Measurements from ENCODE around the gene MRPL19. TPM values are rescaled to one million over a fixed set of nuclear protein-coding genes. Genes with fewer than 3 reads are reported as not detected.
"Not testable (repeated sequence)": the region's sequence is repeated elsewhere in the genome, so short reads cannot be mapped to it uniquely, and the experiment has no call there.

The MRPL19 gene
- total RNA-seq, 1 experiment from 2014 or later: 85.9 TPM

DNA sequence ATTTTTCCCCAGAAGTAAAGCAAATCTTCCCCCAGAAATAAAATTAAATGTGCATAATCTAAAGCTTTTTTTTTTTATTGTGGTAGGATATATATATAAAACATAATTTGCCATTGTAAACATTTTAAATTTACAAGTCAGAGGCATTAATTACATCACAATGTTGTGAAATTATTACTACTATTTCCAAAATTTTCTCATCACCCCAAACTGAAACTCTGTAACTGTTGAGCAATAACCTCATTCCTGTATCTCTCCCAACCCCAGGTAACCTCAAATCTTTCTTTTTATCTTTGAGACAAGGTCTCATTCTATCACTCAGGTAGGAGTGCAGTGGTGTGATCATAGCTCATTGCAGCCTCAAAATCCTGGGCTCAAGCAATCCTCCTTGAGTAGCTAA lies 11.2 kb downstream of the MRPL19 start:
- ChIA-PET CTCF (no interaction called here), POLR2A (ENCODE audit: unreplicated experiment) (no interaction called here)
- no peaks in the 10 kb centered on the region for H3K4me1 ChIP-seq (ENCODE audit: insufficient read depth, low read length)
- 0 out of 2 replicates have a peak, but pooled peaks cover 3% of the 10 kb centered on the region for H4K20me1 ChIP-seq (ENCODE audit: low read length)
- intact Hi-C loops (cut with micrococcal nuclease): no loop called here
- H3K79me2 ChIP-seq (ENCODE audit: low read length): peaks cover 7% of the 10 kb centered on the region; the same call in 1 of the 2 replicates
- no peaks in the 10 kb centered on the region for H3K9me3 ChIP-seq (ENCODE audit: low read length)
- no peak overlapping the region for H2AFZ ChIP-seq (ENCODE audit: low read length)
- BruUV-seq (replicated peaks): no TSS peak
- no peak for TF ChIP-seq EZH2 (IDR thresholded peaks at IDR 0.05; ENCODE audit: low read length, unreplicated experiment)
- no peak for TF ChIP-seq EZH2phosphoT487 (IDR thresholded peaks at IDR 0.05; ENCODE audit: borderline replicate concordance, low read length)
- no peak for TF ChIP-seq CTCF (conservative IDR thresholded peaks at IDR 0.05; ENCODE audit: low read depth, low read length)
- H3K27me3 ChIP-seq (ENCODE audit: low read length): no peaks in the 10 kb centered on the region
- no peaks in the 10 kb centered on the region for H3K9me2 ChIP-seq (replicated peaks; ENCODE audit: low read length)
- ATAC-seq: no peak
- no peaks in the 10 kb centered on the region for H3F3A ChIP-seq (ENCODE audit: low read length, unreplicated experiment)
- H3K9ac ChIP-seq (ENCODE audit: low read length): no peak overlapping the region
- no peak overlapping the region for H3K4me2 ChIP-seq (ENCODE audit: low read length)
- DNase-seq: no peak
- no peak overlapping the region for H3K27ac ChIP-seq (ENCODE audit: low read length)
- peaks cover 78% of the 10 kb centered on the region for H3K36me3 ChIP-seq (ENCODE audit: low read depth, low read length)
- H3K4me3 ChIP-seq (ENCODE audit: low read length): no peak overlapping the region

DNA sequence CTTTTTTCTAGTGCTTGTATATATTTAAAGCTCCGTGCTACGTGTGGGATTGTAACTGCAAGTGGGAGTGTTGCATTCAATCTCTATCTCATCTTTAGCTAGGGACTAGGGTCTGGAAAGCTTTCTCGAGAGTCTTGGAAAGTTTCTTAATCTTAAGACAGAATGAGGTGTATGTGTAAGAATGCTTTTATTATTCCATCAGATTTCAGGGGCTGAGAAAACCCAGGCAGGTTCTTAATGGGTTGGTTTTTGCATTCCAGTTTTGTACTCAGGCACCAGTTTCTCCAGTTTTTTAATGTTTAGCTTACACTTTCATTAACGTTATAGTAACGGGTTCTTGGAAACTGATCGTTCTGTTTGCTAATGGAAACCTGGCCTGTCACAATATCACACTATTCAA lies 20.3 kb downstream of the MRPL19 start:
- Histone ChIP-seq H3K27me3 (ENCODE audit: low read length) (no peaks in the 10 kb centered on the region), H3K79me2 (ENCODE audit: low read length) (no peaks in the 10 kb centered on the region), H3K9ac (ENCODE audit: low read length) (no peak overlapping the region), H3K4me1 (ENCODE audit: insufficient read depth, low read length) (no peaks in the 10 kb centered on the region), H3F3A (ENCODE audit: low read length, unreplicated experiment) (no peaks in the 10 kb centered on the region), H3K36me3 (ENCODE audit: low read depth, low read length) (peaks cover 25% of the 10 kb centered on the region; the same call in 1 of the 2 replicates), H4K20me1 (ENCODE audit: low read length) (0 out of 2 replicates have a peak, but pooled peaks cover 3% of the 10 kb centered on the region), H3K4me2 (ENCODE audit: low read length) (no peak overlapping the region), H3K4me3 (ENCODE audit: low read length) (no peak overlapping the region), H2AFZ (ENCODE audit: low read length) (no peak overlapping the region), H3K9me3 (ENCODE audit: low read length) (no peaks in the 10 kb centered on the region), H3K27ac (ENCODE audit: low read length) (no peak overlapping the region), H3K9me2 (replicated peaks; ENCODE audit: low read length) (no peaks in the 10 kb centered on the region)
- no peak for TF ChIP-seq EZH2 (IDR thresholded peaks at IDR 0.05; ENCODE audit: low read length, unreplicated experiment)
- TF ChIP-seq CTCF (conservative IDR thresholded peaks at IDR 0.05; ENCODE audit: low read depth, low read length): no peak
- TF ChIP-seq EZH2phosphoT487 (IDR thresholded peaks at IDR 0.05; ENCODE audit: borderline replicate concordance, low read length): no peak
- no TSS peak for BruUV-seq (replicated peaks)
- ATAC-seq (no peak), DNase-seq (no peak)
- ChIA-PET CTCF (no interaction called here), POLR2A (ENCODE audit: unreplicated experiment) (no interaction called here)
- intact Hi-C loops (cut with micrococcal nuclease): no loop called here

DNA sequence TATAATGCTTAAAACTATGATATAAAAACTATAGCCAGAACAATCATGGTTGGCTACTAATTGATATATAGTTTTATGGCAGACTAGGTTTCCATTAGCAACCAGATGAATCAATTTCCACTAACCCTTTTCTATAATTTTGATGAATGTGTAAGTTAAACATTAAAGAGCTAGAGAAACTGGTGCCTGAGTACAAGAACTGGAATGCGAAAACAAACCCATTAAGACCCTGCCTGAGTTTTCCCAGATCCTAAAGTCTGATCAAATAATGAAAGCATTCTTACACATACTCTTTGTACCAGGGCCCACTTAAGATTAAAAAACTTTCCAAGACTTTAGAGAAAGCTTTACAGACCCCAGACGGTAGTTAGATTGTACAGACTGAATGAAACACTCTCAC lies 21.3 kb downstream of the MRPL19 start:
- H3F3A ChIP-seq (ENCODE audit: low read length, unreplicated experiment): no peaks in the 10 kb centered on the region
- no TSS peak for BruUV-seq (replicated peaks)
- no peak overlapping the region for H3K4me3 ChIP-seq (ENCODE audit: low read length)
- no peaks in the 10 kb centered on the region for H3K9me2 ChIP-seq (replicated peaks; ENCODE audit: low read length)
- H3K4me1 ChIP-seq (ENCODE audit: insufficient read depth, low read length): no peaks in the 10 kb centered on the region
- H2AFZ ChIP-seq (ENCODE audit: low read length): no peak overlapping the region
- no peaks in the 10 kb centered on the region for H3K27me3 ChIP-seq (ENCODE audit: low read length)
- no peak overlapping the region for H3K27ac ChIP-seq (ENCODE audit: low read length)
- no peak for DNase-seq
- peaks cover 22% of the 10 kb centered on the region; the same call in 1 of the 2 replicates for H3K36me3 ChIP-seq (ENCODE audit: low read depth, low read length)
- TF ChIP-seq EZH2 (IDR thresholded peaks at IDR 0.05; ENCODE audit: low read length, unreplicated experiment) (no peak), CTCF (conservative IDR thresholded peaks at IDR 0.05; ENCODE audit: low read depth, low read length) (no peak), EZH2phosphoT487 (IDR thresholded peaks at IDR 0.05; ENCODE audit: borderline replicate concordance, low read length) (no peak)
- H3K4me2 ChIP-seq (ENCODE audit: low read length): no peak overlapping the region
- no peak overlapping the region for H3K9ac ChIP-seq (ENCODE audit: low read length)
- H4K20me1 ChIP-seq (ENCODE audit: low read length): no peaks in the 10 kb centered on the region
- H3K9me3 ChIP-seq (ENCODE audit: low read length): no peaks in the 10 kb centered on the region
- no peaks in the 10 kb centered on the region for H3K79me2 ChIP-seq (ENCODE audit: low read length)
- ChIA-PET CTCF (no interaction called here), POLR2A (ENCODE audit: unreplicated experiment) (no interaction called here)
- ATAC-seq: no peak
- intact Hi-C loops (cut with micrococcal nuclease): no loop called here

DNA sequence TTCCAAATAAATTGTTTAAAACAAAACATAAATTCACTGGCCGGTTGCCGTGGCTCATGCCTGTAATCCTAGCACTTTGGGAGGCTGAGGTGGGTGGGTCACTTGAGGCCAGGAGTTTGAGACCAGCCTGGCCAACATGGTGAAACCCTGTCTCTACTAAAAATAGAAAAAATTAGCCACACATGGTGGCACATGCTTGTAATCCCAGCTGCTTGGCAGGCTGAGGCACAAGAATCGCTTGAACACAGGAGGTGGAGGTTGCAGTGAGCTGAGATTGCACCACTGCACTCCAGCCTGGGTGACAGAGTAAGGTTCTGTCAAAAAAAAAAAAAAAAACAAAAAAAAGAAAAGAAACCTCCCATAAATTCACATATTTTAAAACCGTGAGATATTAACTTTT lies 28.8 kb downstream of the MRPL19 start:
- BruUV-seq (replicated peaks): not testable (repeated sequence)
- POLR2A ChIA-PET (ENCODE audit: unreplicated experiment): interaction anchor here (0.6 kb wide), 1 partner anchor 21 kb away, joined by 3 read pairs; no protein-coding TSS in a partner anchor

More for the DNA sequence above, 28.8 kb downstream of the MRPL19 start:
- DNase-seq; H3K9ac ChIP-seq (ENCODE audit: low read length); H3K79me2 ChIP-seq (ENCODE audit: low read length); H3K27ac ChIP-seq (ENCODE audit: low read length); H3K9me3 ChIP-seq (ENCODE audit: low read length); H3K4me2 ChIP-seq (ENCODE audit: low read length); H4K20me1 ChIP-seq (ENCODE audit: low read length); H3K4me3 ChIP-seq (ENCODE audit: low read length); H3K9me2 ChIP-seq (replicated peaks; ENCODE audit: low read length); H2AFZ ChIP-seq (ENCODE audit: low read length); CTCF ChIA-PET; ATAC-seq; H3K4me1 ChIP-seq (ENCODE audit: insufficient read depth, low read length); H3K27me3 ChIP-seq (ENCODE audit: low read length); intact Hi-C loops (cut with micrococcal nuclease); H3F3A ChIP-seq (ENCODE audit: low read length, unreplicated experiment): not testable (repeated sequence)
- H3K36me3 ChIP-seq (ENCODE audit: low read depth, low read length): peaks cover 17% of the 10 kb centered on the region; the same call in 1 of the 2 replicates
